Cerebellar nuclear complex (tissue), 1 donor: ENCODE measurements around the gene SEZ6L.

Source experiments
- DNase-seq, 2 experiments: peaks; one replicate each; lab custom pipeline; 2025; lab: John Stamatoyannopoulos, UW

Gene SEZ6L

DNA sequence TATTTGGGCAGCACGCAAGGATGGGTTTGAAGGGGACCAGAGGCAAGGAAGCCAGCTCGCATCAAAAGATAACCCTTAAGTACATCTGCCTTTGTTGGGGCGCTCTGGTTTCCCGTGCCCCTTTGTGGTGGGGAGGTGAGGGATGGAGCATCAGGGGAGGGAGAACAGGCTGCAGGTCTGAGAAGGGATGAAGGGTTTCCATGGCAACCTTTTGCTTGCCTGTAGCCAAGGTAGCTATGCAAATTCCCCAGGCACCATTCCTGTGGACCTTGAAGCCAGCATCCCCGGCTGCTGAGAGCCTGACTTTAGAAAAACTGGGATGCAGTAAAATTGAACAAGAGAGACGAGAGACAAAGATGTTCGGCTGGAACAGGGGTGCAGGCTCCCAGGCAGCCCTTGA is 75.7 kb downstream of the SEZ6L start:
- DNase-seq, result no peak

DNA sequence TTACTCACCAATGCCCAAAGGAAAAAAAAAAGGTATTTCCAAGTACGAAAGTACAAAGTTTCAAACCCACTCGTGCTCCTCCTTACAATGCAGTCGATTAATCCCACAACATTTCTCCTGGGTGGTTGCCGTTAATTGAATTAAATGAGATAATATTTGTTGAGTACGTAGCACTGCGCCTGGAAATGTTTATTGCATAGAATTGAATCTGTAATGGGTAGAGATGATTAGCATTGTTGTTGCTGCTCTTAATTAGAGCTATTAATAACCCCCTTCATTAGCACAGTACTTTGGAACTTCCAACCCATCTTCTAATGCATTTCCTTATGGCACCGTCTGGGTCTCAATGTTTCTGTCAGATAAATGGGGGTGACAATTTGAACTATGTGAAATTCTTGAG is 77.3 kb downstream of the SEZ6L start:
- no peak for DNase-seq

DNA sequence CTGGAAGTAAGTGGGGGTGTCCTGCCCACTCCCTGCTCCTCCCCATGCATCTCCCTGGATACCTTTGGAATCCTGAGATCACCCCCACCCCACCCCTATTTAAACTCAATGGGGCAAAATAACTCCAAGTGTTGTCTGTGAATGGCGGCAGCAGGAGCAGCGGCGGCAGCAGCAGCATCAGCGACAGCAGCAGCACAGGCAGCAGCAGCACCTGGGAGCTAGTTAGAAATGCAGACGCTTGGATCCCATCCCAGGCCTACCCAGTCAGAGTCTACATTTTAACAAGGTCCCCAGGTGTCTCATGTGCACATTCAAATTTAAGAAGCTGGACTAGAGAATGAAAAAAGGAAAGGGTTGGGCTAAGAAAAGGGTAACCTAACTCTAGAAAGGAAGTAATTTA is 82.6 kb downstream of the SEZ6L start:
- DNase-seq, result no peak

DNA sequence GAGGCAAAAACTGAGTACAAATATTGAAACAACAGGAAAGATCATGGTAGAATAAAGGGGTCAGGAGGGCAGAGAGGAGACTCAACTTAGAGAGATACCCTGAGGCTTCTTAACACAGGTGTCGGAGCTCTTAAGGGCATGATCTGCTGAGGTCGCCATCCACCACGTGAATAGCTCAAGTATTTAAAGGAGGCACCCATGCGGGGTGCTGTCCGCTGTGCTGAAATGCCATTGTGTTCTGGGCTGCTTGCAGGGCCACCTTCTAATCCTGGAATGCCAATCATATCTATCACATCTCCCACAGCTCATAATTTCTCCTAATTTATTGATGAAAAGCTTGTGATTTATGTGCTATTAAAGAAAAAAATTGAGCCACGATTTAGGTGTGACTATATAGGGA is 90.2 kb downstream of the SEZ6L start:
- no peak for DNase-seq

DNA sequence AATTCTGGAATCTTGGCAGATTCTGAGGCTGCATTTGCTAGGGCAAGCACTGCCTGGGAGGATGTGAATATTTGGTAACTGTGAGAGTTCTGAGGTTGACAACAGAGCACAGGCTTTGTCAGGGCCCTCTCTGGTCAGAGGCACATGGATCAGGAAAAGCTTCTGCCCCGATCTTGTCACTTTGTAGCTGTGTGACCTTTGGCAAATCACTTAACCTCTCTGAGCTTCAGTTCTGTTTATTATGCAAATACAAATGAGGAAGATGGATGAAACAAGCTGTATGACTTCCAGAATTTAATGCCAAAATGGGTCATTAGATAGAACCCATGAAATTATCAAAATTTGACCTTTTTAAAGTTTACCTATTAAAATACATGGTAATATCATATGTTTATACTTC is 94.9 kb downstream of the SEZ6L start:
- DNase-seq, result no peak

DNA sequence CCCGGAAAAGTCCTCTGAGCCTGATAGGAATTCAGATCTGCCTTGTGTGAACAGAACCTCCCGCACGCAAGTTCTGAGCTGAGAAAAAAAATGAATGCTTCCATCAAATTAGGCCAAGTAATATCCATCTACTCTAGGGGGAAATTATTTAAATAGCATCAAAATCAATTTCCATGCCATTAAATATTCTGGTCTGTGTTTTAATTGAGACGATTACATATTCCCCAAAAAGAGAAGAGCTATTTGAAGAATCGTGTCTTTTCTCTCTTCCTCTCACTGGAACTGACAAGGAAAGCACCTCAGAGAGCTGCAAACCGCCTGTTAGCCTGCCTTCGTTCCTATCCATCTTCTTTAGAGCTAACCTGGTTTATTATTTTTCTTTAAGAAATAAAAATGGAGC is 96.0 kb downstream of the SEZ6L start:
- DNase-seq, result no peak

DNA sequence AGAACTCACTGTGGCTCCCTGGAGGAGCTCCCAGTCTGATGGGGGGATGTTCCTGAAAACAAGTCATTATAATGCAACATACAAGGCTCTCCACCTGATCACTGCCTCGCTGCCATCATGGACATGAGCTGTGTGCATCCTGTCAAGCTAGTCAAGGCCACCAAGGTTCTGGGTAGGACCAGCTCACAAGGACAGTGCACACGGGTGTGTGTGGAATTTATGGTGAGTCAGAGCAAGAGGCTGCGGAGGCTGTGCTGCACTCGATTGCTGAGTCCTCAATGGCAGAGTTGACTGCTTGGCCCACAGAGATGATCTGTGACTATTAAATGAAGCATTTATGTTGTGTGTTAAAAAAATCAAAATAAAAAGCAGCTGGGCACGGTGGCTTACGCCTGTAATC is 96.6 kb downstream of the SEZ6L start:
- no peak for DNase-seq

DNA sequence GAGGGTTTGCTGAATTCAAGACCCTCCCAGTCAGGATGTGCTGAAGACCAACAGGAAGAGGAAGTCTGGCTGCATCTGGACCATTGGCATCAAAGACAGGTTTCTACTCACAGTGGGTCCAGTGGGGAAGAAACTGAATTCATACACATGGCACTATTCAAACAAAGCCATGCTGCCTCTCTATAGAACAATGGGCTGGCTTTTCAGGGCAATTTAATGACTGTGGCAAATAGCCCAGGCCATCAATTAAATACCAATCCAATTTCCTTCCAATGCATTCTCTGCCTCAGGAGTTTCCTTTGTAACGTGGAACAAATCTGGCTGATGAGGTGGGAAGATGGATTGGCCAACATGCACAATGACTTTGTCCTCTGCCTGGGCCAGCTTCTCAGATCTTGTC is 98.6 kb downstream of the SEZ6L start:
- DNase-seq, result no peak

DNA sequence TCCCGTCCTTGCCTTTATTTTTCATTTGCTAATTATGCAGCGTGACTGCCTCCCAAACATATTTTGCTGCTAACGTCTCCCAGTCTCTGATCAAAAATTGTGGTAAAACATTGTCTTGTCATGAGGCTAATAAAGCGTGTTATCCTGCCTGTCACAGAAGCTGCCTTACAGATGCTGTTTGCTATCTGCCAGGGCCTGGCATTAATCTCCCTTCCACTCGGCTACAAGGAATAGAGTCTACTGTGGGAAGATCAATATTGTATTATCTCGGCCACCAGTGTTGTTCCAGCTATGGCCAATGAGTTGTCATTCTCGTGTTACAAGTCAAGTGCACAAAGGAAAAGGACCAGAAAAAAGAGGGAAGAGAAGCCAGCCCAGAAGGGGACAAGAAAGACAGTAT is 100.3 kb downstream of the SEZ6L start:
- no peak for DNase-seq

DNA sequence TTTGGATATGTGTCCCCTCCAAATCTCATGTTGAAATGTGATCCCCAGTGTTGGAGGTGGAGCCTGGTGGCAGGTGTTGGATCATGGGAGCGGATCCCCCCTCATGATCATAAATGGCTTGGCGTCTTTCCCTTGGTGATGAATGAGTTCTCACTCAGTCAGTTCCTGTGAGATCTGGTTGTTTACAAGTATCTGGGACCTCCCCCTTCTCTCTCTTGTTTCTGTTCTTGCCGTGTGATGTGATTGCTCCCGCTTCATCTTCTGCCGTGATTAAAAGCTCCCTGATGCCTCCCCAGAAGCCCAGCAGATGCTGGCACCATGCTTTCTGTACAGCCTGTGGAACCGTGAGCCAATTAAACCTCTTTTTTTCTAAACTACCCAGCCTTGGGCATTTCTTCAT is 102.2 kb downstream of the SEZ6L start:
- no peak for DNase-seq

DNA sequence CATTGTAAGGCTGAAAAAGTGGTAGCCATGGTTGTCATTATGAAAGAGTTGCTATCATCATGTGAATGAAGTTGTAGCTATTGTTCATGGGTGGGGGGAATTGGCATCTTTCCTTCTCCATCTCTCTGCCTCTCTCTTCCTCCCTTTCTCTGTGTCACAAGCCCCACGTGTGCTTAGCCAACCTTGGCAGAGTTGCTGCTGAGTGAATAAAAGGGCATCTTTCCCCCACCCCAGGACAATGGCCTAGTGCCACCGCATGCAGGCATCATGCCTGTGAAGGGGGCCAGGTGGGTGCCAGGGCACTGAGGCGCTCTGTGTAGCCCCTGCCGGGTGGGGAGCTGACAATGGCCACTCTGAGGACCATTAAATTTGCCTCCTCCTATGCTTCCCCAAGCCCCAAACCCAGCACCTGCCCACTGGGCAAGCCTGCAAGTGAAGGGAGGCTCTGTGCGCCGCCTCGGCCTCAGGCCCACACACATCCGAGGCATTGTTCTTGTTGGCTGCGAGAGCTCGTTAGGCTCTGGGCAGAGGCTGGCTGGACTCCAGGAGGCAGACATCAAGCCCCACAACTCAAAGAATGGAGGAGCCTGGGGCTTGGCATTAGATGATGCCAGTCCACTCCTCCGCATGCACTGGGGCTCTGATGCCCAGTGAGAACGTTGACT is 103.9 kb downstream of the SEZ6L start:
- DNase-seq, result no peak

DNA sequence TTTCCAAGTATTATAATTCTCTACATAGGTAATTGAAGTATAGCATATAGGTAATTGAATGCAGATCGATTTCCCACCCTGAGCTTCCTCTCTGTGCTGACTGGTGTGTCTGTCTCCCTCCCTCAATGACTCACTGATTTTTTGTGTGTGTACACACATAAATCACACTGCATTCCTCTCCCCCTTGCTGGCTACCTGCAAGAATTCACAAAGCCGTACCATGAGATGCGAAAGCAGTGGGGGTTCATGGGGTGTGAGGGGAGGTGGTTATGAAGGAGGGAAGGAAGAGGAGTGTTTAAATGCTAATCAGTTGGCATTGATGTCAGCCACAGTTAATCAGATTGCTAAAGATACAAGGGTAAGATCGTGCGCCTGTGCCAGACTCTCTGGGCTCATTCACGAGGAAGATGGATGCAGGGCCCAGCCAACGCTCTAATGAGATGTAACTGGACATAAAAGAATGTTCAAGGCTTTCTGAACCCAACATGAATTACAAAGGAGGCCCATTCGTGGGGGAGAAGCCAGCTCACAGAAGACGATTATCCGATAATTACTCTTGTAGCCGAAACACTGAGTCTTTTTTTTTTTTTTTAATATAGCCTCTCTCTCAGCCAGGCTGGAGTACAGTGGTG is 107.4 kb downstream of the SEZ6L start:
- no peak for DNase-seq

DNA sequence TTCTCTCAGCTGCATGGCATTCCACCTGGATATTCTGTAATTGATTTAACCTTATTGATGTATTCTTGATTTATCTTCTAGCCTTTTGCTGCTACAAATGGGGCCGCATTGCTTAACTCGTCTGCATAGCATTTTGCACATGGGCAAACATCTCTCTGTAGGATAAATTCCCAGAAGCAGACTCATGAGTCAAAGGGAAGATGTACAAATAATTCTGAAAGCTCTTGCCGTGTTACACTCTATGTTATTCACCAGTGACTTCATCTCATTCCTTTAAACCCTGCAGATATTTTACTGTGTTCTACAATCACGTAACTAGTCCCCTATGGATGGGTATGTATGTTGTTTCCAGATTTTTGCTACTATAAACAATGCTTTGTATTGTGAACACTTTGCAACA is 112.7 kb downstream of the SEZ6L start:
- DNase-seq, result no peak

DNA sequence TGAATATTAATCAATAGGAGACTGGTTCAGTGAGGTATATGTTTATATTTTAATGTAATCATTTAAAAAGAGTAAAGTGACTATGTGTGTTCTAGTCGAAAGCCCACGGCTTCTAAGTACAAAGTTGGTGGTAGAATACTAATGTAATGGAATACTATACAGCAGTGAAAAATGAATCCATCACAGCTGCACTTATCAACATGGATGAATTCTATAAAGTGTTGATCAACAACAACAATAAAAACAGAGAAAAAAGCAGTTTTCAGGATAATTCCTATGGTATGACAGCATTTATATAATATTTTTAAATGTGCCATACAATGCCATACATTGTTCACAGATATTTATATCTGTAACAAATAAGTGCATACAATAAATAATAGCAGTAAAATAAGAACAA is 114.1 kb downstream of the SEZ6L start:
- no peak for DNase-seq

DNA sequence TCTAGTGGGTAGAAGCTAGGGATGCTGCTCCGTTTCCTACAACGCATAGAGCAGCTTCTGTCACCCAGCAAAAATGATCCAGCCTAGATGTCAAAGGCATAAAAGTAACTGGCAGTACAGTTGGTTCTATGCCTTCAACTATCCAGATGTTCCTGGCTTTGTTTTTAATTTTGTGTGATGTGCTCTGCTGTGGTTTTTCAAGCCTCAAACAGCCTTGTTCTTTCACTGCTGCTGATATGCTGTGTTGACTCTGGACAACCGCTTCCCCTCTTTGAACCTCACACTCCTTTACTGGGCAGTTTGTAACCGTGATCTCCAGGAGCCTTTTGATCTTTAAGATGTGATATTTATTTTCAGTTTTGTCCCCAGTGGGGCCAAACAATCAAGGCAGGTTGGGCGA is 116.4 kb downstream of the SEZ6L start:
- DNase-seq, result no peak

DNA sequence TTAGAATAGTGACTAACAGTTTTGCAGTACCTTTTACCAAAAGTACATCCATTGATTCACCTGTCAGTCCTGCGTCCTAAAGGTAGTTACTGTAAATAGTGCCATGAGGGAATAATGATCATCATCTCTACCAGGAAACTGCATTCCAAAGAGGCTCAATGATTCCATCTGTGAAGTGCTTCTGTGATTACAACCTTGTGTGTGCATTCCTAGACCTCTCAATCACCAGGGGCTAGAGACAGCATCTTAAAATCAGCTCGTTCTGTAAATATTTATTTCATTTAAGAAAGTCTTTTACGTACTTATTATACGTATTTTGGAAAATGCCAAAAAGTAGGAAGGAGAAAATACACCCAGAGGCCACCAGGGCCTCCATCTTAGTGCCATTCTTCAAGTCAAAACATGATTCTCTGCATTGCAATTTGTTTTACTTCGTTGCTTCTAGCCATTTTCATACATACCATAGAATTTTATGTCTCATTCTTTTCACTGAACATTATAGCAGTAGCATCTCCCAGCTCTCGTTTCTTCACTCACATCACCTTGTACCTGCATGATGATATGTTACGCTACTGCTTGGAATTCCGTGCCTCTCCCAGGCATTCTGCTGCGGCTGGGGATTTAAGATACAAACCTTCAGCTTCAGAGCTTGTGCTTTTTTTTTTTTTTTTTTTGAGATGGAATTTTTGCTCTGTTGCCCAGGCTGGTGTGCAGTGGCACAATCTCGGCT is 117.0 kb downstream of the SEZ6L start:
- DNase-seq, result no peak

DNA sequence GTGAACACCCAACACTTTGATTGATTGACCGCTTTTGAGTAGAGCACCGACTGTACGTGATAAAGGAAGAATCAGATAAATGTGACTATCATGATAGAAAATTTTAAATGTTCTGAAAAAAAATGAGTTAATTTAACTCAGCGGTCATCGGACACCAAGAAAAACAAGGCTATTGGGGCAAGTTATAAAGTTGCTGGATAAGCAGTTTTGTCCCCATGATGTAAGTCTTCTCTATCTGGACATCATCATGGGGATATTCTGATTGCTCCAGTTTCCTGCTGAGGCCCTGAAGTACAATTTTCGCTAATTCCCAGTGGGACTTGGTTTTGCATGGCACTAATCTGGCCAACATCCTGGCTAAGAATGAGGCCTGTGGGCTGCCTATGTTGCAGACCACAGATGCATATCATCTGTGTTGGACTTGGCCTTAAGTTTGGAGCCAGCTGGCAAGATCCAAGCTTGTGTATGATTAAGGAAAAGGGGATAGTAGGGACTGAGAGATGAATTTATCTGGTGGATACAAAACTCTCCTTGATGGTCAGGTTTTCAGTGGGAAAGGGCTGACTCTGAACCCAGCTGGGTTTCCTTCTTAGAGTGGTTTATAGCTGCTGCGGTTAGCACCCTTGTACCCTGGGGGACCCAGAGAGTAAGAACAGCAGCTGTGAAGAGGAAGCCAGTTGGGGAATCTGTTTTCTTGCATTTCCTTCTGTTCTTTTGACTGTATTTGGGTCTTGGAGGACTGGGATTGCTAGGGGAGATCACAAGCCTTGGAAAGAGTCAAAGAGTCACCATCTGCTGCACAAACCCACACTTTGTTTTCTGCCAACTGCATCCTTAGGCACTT is 118.3 kb downstream of the SEZ6L start:
- no peak for DNase-seq

DNA sequence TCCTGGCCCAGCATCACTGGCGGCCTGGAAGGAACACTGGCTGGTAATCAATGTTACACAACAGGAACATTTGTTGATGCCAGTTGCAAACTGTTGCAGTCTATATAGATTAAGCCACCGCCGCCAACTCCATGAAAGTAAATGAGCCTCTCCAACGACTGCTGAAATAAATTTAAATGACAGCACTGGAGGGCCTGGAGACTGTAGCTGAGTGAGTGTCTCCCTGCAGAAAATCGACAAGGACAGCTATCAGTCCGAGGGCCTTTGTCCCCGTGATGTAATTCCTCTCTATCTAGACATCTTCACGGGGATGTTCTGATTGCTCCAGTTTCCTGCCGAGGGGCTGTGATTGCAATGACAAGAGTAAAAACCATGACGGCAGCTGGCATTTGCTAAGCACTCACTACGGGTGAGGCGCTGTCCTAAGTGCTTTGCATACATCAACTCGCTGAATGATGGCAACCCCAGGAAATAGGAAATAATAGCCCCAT is 120.4 kb downstream of the SEZ6L start:
- DNase-seq, result no peak

DNA sequence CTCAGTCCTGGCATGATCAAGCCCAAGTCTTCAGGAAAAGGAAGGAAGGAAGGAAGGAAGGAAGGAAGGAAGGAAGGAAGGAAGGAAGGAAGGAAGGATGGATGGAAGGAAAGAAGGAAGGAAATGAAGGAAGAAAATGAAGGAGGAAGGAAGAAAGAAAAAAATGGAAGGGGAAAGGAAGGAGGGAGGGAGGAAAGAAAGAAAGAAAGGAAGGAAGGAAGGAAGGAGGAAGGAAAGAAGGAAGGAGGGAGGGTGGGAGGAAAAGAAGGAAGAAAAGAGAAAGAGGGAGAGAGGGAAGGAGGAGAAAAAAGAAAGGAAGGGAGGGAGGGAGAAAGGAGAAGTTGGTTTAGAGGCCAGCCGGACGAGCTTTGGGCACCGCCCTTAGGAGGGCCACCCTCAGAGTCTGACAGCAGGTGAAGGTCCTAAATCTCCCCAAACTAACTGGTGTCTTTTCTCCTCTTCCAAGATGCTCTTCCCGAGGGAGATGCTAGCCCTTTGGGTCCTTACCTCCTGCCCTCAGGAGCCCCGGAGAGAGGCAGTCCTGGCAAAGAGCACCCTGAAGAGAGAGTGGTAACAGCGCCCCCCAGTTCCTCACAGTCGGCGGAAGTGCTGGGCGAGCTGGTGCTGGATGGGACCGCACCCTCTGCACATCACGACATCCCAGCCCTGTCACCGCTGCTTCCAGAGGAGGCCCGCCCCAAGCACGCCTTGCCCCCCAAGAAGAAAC is 122.8 kb downstream of the SEZ6L start:
- no peak for DNase-seq

DNA sequence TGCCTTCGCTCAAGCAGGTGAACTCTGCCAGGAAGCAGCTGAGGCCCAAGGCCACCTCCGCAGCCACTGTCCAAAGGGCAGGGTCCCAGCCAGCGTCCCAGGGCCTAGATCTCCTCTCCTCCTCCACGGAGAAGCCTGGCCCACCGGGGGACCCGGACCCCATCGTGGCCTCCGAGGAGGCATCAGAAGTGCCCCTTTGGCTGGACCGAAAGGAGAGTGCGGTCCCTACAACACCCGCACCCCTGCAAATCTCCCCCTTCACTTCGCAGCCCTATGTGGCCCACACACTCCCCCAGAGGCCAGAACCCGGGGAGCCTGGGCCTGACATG is 123.4 kb downstream of the SEZ6L start:
- DNase-seq, result no peak

DNA sequence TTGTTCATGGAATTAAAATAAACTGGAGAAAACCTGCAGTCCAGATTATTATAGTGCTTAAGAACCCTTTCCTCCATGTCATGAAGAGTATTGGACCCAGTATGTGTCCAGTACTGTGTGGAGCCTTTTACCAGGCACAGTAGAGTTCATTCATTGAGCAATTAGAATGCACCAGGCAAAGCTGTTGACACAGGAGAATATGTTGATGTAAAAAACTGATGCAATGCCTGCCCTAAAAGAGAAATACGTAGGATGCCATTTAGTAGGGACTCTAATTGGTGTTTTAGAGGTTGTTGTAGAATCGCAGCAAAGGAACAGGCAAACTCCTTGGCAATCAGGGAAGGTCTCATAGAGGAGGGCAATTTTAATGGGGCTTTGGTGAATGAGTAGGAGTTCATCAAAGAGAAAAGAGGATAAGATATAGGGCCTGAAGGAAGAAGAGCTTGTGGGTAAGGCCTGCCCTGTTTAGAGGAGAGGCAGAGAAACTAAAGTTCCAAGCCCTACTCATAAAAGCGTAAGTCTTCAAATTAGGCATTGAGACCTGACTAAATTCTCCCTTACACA is 126.4 kb downstream of the SEZ6L start:
- DNase-seq, result no peak
